Stimulated activated CD8-positive, alpha-beta memory T cell treated with anti-CD3 and anti-CD28 coated beads, Interleukin-2, amount 100 ng/mL, for 48 hours (primary cell): ENCODE data around the gene PFDN2.
A peak's percentile ranks its signal among the peaks of the same experiment; 100 is the strongest.
"Not testable (repeated sequence)": the region's sequence is repeated elsewhere in the genome, so short reads cannot be mapped to it uniquely, and the experiment has no call there.

Source experiments
- DNase-seq, 2 donors: peaks; one replicate each; pipeline ENCODE4 v3.0.0-alpha.2; 2020; ENCODE audit warnings: low read depth in 2 of 2

The PFDN2 gene

DNA sequence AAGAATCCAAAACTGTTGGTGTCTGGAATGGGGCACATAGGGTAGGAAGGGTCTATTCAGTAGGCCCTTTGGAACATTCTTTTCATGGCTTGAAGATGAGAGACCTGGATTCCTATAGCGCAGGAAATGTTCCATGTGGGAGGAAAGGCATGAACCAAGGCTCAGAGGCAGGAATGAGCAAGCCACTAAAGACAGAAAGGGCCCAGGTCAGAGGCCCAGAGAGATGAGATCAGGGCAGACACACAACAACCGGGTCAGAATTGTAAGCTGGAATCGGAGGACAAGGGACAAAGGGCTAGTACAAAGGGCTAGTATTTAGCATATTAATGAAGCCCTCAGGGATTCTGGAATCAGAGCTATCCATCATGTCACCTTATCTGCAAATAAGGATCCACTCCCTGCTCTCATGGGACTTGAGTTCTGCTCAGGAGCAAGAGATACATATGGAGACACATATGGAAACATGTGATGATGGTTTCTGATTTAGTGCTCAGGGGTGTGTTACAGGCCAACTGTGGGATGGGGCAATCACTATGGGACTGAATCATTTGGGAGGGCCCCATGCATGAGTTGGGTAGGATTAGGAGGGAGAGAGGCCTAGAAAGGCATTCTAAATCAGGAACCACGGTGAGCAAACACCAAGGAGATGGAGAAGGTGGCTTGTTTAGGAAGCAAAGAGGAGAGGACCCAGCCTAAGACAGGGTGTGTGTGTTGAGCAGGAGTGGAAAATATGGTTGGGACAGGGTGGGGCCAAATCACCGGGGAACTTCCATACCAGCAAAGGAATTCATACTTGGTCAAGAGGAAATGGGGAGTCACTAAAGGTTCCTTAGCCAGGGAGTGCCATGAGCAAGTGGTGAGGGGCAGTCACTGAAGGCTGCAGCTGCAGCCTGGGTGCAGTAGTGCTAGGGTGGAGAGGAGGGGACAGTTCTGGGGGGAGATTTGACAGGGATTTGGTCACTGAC is 37.1 kb downstream of the PFDN2 start:
- no peak for DNase-seq

DNA sequence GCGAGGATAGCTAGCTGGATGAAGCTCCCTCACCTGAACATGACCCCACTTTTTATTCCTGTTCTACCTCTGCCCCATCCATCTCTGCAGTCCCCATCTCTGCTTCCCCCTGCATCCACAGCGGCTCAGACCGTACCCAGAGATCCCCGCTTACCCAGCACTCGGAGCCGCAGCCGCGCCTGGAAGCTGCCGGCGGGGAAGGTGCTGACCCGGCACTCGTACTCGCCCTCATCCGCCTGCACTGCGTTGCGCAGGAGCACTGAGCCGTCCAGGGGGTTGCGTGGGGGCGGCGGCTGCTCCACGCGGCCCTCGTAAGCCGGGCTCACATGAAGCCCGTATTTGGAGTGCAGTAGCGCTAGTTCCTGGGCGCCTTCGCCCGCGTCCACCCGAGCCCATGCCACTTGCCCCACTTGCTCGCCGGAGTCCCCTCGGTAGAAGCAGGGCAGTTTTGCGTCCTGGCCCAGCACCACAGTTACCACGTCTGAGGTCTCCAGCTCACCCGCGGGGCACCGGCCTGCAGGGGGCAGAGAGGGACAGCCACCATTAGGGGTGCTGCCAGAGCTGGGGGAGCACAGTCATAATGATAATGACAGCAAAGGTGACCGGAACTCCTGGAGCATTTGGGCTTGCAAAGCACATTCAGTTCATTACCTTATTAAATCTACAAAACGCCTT is 38.3 kb downstream of the PFDN2 start:
- no peak for DNase-seq

DNA sequence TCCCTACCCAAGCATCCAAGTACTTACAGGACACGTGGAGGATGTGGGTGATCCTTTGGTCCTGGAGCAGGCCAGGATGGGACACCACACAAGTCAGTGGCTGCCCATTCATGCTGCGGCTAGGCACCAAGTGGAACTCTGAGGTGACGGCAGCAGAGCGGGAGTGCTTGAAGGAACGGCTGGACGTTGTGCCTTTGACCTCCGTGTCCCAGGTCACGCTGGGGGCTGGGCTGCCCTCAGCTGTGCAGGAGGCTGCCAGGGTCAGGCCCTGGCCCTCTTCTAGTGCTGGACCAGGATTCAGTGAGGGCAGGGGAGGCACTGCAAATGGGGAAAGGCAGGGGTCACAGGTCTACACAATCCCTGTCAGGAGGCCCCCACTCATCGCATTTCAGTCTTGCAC is 40.4 kb downstream of the PFDN2 start:
- DNase-seq, result no peak

DNA sequence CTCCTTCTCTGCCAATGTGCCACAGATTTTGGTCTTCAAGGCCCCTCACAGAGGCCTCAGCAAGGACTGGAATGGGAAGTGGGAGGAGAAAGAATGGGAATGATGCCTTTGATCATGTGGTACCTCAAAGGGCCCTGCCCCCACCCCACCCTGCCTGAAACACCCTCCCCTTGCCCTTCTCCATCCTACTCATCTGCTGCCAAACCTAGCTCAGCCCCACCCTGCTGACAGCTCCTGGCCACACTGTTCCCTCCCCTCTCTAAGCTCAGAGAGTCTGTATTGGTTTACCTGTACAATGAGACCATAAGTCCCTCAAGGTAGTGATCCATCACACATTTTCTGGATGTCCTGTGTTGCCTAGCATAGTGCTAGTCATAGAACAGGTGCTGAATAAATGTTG is 41.4 kb downstream of the PFDN2 start:
- no peak for DNase-seq

DNA sequence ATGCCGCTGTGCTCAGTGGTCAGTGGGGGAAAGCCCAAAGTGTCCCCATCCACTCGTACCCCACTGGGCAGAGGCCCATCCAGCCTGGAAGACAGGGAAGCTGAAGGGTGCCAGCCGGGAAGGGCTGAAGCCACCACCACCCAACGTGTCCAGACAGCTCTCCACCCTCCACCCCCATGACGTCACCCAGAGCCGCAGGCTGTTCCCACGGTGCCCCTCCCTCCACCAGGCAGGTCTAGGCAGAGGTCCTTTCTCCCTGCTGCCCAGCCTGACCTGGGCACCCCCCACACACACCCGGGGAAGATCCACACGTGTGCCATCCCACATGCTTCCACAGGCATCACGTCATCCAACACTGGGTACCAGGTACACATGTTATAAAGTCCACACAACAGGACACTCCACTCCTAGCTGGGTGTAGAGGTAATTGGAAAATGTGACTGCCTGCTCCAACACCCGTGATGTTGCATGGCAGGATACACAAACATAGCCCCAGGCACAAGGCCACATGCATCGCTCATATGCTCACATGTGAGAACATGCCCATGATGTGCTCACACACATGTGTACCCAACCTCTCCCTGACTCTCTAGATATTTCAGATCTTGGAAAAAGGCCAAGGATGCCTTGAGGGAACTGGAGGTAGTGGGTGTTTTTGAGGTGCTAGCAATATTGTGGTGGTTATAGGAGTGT is 43.0 kb downstream of the PFDN2 start:
- no peak for DNase-seq

DNA sequence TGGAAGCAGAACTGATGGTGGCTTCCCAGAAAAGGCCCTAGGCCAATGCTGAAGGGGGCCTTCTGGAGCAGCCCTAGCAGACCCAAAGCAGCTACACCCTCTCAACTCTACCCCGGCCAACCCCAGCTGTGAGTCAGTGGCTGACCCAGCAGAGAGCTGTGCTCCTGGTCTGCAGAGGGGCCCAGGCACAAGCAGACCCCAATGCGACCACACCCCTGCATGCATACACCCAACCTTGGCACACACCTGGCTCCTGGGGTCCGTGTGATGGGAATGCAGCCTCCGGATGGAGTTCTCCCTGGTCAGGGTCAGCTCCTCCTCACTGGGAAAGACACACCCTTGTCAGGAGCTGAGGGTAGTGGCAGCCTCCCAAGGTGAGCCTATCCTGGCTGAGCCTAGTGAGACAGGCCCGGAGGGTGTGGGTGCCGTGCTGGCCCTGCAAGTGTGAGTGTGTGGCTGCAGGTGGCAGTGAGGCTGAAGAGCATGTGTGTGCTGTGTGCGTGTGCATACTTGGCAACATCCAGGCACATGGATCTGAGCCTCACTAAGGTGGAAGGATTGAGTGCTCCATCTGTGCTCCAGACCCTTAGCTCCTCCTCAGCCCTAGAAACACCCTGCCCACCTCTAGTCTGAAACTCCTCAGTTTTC is 44.2 kb downstream of the PFDN2 start:
- DNase-seq, result no peak

DNA sequence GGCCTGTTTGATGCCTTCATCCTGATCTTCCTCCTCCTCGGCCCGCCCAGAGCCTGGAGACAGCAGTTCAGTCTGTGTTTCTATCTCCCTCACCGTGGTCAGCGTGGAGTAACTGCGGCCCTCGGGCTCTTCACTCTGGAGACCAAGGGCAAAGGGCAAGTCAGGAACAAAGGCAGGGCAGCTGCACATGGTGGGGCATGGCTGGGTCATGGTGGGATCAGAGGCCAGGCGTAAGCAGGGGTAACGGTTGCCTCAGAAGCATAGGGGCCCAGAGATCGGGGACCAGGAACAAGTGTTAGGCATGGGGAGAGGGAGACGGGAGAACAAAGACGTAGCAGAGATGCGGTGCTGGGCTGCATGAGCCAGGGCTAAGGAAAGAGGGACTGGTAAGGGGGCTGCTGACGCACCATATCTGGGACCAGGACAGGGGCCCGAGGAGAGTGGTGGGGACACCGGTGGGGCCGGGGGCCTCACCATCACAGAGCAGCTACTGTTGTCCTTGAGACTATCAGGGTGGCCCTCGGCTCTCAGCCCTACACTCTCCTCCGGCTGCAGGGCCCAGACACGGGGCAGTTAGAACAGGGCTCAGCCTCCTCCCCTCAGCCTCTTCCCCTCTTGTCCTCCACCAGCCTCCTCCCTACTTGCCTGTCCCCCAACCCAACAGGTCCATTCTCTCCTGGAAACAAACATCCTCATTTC is 44.9 kb downstream of the PFDN2 start:
- no peak for DNase-seq

DNA sequence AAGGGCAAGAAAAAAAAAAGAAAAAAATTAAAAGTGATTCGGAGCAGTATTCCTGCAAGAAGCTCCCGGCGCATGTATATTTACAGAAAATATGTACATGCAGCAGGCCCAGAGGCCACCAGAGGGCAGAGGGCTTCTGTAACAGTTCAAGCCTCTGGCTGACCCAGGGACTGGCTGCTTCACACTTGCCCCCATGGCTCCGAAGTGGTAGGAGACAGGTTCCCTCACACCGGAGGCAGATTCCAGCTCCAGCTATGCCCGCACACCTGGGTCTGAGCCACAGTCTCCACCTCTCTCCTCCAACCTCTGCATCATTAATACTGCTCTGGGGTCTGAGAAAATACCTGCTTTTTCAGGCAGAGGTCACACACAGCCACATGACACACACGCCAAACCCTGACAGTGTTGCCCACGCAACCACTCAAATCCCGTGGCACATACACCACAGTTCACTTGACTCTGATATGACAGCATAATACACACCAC is 45.9 kb downstream of the PFDN2 start:
- peak in 1 of 2 donors; percentile 36 for DNase-seq

DNA sequence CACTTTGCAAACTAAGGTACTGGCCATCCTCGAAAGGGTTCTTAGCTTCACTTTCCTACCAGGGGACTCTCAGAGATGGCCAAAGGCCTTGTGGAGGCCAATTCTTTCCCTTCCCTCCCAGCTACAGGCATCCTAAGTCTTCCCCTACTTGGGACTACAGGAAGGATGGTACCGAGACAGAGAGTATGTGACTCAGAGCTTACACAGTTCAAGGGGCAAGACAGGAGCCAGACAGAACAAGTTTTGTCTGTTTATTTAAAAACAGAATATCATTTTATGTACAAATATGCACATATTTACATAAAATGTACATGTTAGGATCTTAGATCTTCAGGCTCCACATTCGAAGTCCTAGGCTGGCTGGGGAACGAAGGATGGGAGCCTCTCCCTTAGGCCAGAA is 47.1 kb downstream of the PFDN2 start:
- no peak for DNase-seq

DNA sequence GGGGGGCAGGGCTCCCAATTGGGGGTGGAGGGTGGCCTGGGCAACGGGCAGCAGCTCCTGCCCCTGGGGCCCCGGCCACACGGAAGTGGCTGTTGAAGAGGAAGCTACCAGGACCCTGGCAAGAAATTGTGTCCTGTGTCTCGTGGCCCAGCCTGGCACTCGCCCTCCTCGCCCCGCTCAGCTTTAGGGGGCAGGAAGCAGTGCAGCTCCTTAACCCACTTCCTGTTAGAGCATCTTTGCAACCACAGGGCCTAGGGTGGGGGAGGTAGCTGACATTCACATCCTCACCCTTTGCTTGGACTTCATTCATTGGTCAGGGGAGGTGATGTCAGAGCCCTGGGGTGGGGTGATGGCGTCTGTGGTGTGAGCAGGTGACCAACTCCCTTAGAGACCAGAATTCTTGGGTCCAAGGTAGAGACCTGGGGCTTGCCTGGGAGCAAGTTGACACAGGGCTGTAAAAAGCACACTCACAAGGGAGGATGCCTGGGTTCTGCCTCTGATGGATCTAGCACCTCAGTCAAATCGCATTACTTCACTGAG is 48.0 kb downstream of the PFDN2 start, which contains the start of gene ARHGAP30:
TSS of gene ARHGAP30 (minus strand) at position 161 of the 540 bp plus-strand sequence. CDS start 267 bp downstream, outside the sequence.
- peak; percentile 72 for DNase-seq

DNA sequence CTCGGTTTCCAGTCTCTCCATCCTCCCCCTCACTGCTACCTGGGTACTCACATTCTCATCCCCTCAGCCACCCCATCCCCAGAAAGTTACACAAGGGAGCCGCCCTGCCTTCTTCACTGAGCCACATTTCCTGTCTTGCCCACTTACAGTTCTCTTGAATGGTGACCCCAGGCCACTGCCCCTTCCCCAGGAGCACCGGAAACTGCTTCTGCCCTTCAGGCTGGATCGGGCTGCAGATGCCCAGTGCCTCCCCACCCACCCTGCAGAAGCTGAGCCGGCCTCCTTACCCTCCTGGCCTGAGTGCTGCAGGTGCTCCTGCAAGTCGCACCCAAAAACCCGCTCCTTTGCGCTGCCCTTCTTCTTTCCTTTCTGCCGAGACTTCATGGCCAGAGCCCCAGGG is 48.6 kb downstream of the PFDN2 start:
- no peak for DNase-seq

DNA sequence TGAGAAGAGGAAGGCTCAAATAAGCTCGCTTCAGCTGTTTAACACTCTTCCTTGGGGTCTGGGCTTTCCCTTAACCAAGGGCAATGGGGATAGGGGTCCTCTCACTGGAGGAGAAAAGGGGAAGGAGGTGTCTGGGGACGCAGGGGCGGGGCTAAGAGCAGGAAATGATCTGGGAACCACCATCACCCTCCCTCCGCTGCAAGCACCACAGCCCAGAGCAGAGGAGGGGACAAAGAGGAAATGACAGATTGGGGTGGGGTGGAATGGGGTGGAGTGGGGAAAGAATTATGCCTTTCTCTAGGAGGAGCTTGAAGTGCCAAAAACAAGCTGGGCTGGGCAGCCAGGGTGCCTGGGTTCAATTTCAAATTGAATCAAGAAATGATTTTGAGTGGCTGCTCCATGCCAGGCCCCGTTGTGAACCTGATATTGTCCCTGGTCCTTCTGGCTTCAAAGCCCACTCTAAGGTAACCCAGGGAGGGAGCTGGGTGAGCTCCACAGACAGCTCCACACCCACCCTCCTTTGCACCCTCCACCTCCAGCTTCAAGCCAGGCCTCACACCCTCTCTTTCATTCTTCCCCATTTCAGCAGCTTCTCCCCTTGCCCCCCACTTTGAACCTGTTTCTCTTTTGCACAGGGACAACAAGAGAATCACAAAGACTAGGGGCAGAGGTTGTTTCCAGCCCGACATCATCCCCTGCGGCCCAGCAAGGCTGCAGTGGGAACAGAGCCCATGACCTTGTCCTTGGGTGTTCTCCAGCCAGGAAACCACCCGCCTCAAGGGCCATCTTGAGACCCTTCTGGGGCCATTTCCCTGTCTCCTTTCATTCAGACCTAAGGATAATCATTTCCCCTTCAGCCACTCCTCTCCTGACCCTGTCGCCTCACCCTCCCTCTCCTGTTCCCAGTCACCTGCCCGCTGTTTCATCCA is 49.3 kb downstream of the PFDN2 start:
- peak; percentile 68 to 77 for DNase-seq

DNA sequence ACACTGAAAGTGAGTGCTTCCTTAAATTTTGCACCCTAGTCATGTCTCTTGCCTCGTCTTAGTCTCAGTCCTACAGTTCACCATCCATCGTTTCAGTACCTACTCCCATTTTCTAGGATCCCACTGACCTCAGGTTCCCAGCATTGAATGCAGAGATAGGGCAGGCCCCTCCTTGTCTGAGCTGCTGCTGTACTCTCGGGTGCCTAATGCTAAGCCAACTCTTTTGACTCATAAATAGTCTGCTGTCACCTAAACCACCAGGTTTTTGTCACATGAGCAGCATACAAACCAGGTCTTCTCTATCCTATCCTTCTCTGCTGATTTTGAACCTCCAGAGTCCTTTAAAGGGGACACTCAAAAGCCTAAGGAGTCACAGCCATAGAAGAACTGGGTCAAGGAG is 51.1 kb downstream of the PFDN2 start:
- no peak for DNase-seq

DNA sequence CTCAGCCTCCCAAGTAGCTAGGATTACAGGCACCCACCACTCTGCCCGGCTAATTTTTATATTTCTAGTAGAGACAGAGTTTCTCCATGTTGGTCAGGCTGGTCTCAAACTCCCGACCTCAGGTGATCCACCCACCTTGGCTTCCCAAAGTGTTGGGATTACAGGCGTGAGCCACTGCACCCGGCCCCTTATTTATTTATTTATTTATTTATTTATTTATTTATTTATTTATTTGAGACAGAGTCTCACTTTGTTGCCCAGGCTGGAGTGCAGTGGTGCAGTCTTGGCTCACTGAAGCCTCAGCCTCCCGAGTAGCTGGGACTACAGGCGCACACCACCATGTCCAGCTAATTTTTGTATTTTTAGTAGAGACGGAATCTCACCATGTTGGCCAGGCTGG is 52.2 kb downstream of the PFDN2 start:
- DNase-seq, result not testable (repeated sequence)

DNA sequence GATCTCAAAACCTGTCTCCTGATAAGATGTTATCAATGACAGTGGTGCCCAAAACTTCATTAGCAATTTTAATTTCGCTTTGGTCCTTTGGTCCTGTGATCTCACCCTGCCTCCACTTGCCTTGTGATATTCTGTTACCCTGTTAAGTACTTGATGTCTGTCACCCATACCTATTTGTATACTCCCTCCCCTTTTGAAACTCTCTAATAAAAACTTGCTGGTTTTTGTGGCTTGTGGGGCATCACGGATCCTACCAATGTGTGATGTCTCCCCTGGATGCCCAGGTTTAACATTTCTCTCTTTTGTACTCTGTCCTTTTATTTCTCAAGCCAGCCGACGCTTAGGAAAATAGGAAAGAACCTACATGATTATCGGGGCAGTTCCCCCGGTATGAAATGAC is 53.9 kb downstream of the PFDN2 start:
- not testable (repeated sequence) for DNase-seq

DNA sequence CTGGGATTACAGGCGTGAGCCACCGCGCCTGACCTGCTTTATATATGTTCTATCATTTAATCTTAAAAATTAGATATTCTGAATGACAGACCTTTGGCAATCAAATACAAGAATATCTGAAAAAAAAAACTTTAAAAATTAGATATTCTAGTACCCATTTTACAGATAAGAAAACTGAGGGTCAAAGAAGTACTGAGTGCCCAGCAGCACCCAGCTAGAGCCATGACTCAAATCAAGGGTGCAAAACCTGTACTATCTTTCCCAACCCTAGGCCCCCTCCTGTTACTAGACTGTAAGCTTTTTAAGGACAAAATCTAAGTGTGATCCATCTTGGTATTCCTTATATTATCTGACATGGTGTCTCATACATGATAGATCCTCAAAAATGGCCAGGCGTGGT is 56.4 kb downstream of the PFDN2 start:
- no peak for DNase-seq

DNA sequence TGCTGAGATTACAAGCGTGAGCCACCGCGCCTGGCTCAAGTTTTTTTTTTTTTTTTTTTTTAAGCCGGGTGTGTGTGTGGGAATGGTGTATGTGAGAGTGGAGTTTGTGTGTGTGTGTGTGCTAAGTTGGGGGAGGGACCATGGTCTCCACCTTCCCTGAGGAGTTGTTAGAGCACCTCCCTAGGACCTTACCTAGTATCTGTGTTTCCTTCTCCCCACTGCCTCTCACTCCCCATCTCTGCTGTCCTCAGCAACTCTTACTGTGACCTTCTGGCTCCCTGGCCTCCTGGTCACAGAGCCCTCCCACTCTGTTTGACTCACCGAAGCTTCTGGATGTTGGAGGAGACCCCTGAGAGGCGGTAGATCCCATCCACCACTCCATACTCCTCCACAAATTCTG is 58.5 kb downstream of the PFDN2 start:
- no peak for DNase-seq

DNA sequence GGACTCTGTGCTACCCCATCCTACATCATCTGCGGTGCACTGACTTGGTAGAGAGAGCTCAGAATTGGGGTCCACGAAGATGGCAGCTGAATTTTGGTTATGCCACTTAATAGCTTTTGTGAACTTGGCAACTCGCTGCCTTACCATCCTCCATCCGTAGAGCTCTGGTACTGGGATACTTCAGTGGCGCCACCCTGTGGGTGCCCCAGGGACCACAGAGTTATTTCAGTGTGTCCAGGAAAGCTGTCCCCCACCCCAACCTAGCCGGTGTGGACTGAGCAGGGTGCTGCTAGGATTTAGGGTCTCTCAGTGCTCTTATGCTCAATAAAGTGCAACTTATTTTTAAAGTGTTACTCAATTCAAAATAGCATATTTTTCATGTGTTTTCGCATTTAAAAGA is 63.0 kb downstream of the PFDN2 start:
- no peak for DNase-seq

DNA sequence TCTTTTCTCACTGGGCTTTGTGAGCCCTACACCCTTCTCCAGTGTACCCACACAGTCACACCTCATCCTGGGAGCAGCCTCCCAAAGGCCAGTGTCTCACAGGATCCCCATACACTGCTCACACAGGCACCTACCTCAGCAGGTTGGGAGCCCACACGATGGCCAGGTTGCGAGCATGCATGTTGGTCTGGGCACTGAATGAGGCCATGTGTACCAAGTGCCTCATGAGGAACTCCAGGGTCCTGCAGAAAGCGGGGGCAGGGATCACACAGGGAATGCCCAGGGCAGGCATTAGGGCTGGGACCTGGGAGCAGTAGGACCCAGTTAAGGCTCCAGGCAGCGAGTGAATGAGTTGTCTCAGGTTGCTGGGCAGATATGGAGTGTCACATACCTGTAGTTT is 63.6 kb downstream of the PFDN2 start:
- DNase-seq, result no peak

DNA sequence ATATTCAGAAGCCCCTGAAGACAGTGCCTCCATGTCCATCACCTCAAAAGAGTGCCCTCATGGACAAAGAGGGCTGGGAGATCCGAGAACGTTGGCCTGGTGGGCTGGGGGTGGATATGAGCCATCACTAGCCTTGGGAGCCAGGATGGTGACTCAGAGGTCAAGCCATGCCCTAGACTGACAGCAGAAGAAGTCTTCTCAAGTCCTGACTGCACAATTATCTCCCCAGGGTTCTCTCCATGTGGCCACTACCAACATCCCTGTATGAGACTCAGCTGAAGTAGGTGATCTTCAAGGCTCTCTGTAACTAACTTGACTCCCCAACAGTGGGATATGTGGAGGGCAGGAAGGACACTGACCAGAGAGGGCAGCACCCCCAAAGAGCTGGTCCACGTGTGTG is 64.9 kb downstream of the PFDN2 start:
- no peak for DNase-seq
